Stimulated activated CD4-positive, alpha-beta T cell treated with anti-CD3 and anti-CD28 coated beads, Interleukin-15, amount 100 ng/mL, for 1 hour (primary cell): Measurements from ENCODE around the gene ANKRD63.
A peak's percentile ranks its signal among the peaks of the same experiment; 100 is the strongest.

Source experiments
- DNase-seq, 2 donors: peaks; one replicate each; pipeline ENCODE4 v3.0.0-alpha.2; 2020; ENCODE audit warnings: low read depth in 1 of 2, low spot score in 1 of 2

ANKRD63 gene

GRCh38 chr15:40279437-40280141 is 3.3 kb downstream of the ANKRD63 start:
- DNase-seq = peak; percentile 40 to 63

- DNase-seq = no peak
Observed at GRCh38 chr15:40278026-40278425, 4.8 kb downstream of the ANKRD63 start.

- DNase-seq = no peak
Observed at GRCh38 chr15:40277471-40277870, 5.4 kb downstream of the ANKRD63 start.

- DNase-seq = no peak
Observed at GRCh38 chr15:40276927-40277326, 5.9 kb downstream of the ANKRD63 start.

- DNase-seq = no peak
Observed at GRCh38 chr15:40275954-40276353, 6.9 kb downstream of the ANKRD63 start.

- no peak for DNase-seq
Observed at GRCh38 chr15:40275523-40275922, 7.3 kb downstream of the ANKRD63 start.

- peak; percentile 82 for DNase-seq
Observed at GRCh38 chr15:40274350-40275274, 8.3 kb downstream of the ANKRD63 start.

GRCh38 chr15:40273428-40273827 is 9.4 kb downstream of the ANKRD63 start:
- no peak for DNase-seq

GRCh38 chr15:40272485-40273056 is 10.3 kb downstream of the ANKRD63 start:
- no peak for DNase-seq

- DNase-seq = no peak
Observed at GRCh38 chr15:40271685-40272484, 11.0 kb downstream of the ANKRD63 start.

GRCh38 chr15:40270246-40270995 is 12.4 kb downstream of the ANKRD63 start:
- no peak for DNase-seq

GRCh38 chr15:40269604-40270003 is 13.3 kb downstream of the ANKRD63 start:
- DNase-seq = no peak

GRCh38 chr15:40267670-40268069 is 15.2 kb downstream of the ANKRD63 start:
- no peak for DNase-seq

GRCh38 chr15:40266828-40267304 is 16.0 kb downstream of the ANKRD63 start:
- no peak for DNase-seq

- DNase-seq = no peak
Observed at GRCh38 chr15:40265875-40266274, 17.0 kb downstream of the ANKRD63 start.

- DNase-seq = no peak
Observed at GRCh38 chr15:40265355-40265754, 17.5 kb downstream of the ANKRD63 start.

- no peak for DNase-seq
Observed at GRCh38 chr15:40264321-40265153, 18.3 kb downstream of the ANKRD63 start.

- no peak for DNase-seq
Observed at GRCh38 chr15:40263024-40263754, 19.7 kb downstream of the ANKRD63 start.

- DNase-seq = no peak
Observed at GRCh38 chr15:40259021-40259420, 23.8 kb downstream of the ANKRD63 start.
